KOPT-K1 (cell line): Measurements from ENCODE around the gene SNAPC2.
"Not testable (repeated sequence)": the region's sequence is repeated elsewhere in the genome, so short reads cannot be mapped to it uniquely, and the experiment has no call there.

Experiments
- H3K27ac ChIP-seq: fragments of 200-600 bp; sonication (generic); 2 replicates; pipeline ENCODE4 v1.5.1; 2016; ENCODE audit warnings: antibody characterized with exemption, mild to moderate bottlenecking, low read depth, low read length; ENCODE audit not compliant: poor library complexity, severe bottlenecking
- H3K36me3 ChIP-seq: fragments of 200-600 bp; sonication (generic); 2 replicates; pipeline ENCODE4 v1.5.1; 2017; ENCODE audit warnings: antibody characterized with exemption, mild to moderate bottlenecking, low read length, moderate library complexity; ENCODE audit not compliant: insufficient read depth
- H3K9me3 ChIP-seq: fragments of 200-600 bp; sonication (generic); 2 replicates; pipeline ENCODE4 v1.5.1; 2017; ENCODE audit warnings: antibody characterized with exemption, low read length, mild to moderate bottlenecking; ENCODE audit not compliant: insufficient read depth, poor library complexity, severe bottlenecking

Gene SNAPC2

DNA sequence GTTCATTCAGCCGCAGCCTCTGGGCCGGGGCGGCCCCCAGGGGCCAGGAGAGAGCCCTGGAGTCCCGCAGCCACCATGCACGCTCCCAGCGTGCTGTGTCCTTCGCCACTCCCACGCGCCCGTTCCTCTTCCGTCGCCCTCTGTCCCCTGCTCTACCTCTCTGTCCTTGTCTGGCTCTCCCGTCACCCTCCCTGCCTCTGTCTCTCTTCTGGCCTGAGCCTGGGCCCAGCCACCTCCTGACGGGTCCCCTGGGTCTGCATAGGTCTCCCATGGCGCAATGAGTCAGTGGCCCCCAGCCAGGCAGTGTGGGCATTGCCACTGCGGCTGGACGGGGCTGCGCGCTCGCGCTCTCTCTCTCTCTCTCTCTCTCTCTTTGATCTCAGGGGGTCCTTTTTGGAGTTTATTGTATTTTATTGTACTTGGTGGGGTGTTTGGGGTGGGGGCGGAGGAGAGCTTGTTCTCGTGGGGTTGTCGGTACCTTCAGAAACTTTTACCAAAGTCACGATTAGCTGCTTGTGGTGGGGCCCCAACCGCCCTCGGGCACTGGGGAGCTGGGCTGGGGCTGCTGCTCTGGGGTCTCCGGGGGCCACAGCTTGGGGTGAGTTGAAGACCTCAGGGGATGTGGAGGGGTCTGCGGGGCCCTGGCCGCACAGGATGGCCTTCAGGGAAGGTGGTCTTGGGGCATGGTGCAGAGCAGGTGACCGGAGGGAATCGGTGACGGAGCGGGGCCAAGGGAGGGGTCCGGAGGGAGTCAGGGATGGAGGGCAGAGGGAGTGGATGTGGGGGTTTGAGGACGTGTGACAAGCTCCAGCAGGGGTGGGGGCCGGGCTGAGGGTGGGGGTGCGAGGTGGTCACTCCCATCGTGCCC is 7.2 kb upstream of the SNAPC2 start:
- H3K9me3 ChIP-seq = no peaks in the 10 kb centered on the region
- peaks cover 34% of the 10 kb centered on the region; the same call in 1 of the 2 replicates for H3K36me3 ChIP-seq
- no peak overlapping the region for H3K27ac ChIP-seq

DNA sequence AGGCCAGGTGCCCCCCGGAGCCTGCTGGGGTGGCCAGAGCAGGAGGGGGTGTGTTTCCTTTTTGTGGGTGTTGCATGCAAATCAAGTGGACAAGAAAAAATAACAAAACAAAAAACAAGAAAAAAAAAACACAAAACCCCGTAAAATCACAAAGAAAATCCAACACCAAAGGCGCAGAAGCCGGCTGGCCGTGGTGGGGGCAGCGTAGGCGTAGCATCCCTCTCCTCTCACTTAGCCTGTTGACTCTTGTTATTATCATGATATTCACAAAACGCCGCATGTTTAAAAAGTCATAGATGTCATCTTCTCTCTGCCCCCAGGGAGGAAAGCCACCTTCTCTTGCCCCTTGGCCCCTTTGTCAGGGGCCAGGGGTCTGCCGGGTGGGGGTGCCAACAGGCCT is 6.5 kb upstream of the SNAPC2 start:
- H3K9me3 ChIP-seq = no peaks in the 10 kb centered on the region
- H3K36me3 ChIP-seq = peaks cover 34% of the 10 kb centered on the region; the same call in 1 of the 2 replicates
- H3K27ac ChIP-seq = no peak overlapping the region

DNA sequence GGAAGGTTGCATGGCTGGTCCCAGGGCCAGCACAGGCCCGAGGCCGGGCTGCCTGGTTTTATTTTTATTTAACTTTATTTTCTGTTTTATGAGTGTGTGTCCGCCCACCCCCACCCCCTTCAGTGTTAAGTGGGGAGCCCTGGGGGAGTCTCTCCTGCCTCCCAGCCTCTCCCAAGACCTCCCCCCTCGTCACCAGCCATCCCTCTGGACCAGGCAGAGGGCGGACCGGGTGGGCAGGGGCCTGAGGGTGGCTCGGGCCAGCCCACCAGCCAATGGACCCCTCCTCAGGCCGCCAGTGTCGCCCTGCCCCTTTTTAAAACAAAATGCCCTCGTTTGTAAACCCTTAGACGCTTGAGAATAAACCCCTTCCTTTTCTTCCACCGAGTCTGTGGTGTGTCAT is 6.0 kb upstream of the SNAPC2 start:
- Histone ChIP-seq H3K36me3 (peaks cover 34% of the 10 kb centered on the region; the same call in 1 of the 2 replicates), H3K9me3 (no peaks in the 10 kb centered on the region), H3K27ac (no peak overlapping the region)

DNA sequence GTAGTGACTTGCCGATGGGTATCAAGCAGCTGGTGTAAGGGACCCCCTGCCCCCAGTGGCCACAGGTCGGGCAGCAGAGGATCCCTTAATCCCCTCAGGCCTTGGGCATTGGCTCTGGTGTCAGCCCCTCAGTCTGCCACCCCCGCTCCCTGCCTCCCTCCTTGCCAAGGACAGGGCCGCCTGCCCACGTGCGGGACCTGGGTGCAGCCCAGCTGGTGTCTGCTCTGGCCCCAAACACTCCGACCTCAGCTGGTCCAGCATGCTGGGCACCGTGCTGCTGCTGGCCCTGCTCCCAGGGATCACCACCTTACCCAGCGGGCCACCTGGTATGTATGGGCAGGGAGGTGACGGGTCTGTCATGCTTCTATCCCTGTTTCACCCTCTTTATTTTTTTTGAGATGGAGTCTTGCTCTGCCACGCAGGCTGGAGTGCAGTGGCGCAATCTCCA is 5.5 kb upstream of the SNAPC2 start, which contains the start of gene TGFBR3L:
Gene TGFBR3L (plus strand): TSS at position 233 of the 448 bp plus-strand sequence.
- Histone ChIP-seq H3K36me3 (peaks cover 34% of the 10 kb centered on the region; the same call in 1 of the 2 replicates), H3K9me3 (no peaks in the 10 kb centered on the region), H3K27ac (no peak within 1 kb of the TSS)

DNA sequence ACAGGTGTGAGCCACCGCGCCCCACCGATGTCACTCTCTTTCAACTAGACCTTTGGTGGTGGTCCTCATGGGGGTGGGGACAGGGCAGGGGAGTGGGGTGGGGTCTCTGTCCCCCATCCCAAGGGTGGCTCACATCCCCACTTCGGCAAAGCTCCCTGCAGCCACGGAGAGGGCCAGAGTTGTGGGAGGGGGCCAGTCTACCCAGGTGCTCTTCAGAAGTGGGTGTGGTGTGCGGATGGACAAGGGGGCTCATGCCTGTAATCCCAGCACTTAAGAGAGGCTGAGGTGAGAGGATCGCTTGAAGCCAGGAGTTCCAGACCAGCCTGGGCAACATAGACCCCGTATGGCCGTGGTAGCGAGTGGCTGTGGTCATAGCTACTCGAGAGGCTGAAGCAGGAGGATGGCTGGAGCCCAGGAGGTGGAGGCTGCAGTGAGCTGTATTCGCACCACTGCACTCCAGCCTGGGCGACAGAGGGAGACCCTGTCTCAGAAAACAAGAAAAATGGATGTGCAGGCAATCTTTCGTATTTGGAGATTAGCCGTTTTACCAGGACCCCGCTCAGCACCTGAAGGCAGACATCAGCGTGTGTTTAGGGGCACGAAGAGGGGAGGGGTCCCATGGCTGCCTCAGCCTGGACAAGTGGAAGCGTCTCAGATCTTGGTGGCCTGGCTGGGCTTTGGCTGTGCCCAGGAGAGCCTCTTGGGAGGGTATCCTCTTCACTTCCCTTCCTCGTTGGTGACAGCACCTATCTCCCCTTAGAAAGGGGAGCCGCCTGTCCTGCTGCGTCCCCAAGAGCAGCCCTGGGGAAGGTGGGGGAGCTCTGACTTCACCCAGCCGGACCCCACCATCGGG is 4.7 kb upstream of the SNAPC2 start:
- Histone ChIP-seq H3K9me3 (no peaks in the 10 kb centered on the region), H3K36me3 (peaks cover 27% of the 10 kb centered on the region; the same call in 1 of the 2 replicates), H3K27ac (no peak overlapping the region)

DNA sequence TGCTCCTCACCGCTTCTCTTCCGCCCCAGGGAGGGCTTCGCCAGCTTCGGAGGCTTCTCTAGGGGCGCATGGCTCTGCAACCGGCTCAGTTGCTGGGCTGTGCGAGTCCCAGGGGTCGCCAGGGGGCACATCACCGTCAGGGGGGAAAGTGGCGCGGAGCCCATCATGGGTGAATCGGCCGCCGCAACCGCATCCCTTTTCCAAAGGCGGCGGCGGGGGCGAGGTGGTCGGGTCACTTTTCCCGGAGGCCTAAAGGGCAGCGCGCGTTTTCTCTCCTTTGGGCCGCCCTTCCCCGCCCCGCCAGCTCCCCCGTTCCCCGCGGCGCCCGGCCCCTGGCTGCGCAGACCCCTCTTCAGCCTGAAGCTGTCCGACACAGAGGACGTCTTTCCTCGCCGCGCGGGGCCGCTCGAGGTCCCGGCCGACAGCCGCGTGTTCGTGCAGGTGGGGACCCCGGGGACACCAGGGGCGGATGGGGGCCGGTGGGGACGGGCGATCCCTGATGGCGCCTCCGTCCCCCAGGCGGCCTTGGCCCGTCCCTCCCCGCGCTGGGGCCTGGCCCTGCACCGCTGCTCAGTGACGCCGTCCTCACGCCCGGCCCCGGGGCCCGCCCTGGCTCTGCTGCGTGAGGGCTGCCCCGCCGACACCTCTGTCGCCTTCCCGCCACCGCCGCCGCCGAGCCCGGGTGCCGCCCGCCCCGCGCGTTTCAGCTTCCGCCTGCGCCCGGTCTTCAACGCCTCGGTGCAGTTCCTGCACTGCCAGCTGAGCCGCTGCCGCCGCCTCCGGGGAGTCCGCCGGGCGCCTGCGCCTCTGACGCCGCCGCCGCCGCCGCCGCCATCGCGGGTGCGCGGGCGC is 3.8 kb upstream of the SNAPC2 start:
- no peaks in the 10 kb centered on the region for H3K9me3 ChIP-seq
- no peak overlapping the region for H3K27ac ChIP-seq
- H3K36me3 ChIP-seq = peaks cover 18% of the 10 kb centered on the region; the same call in 1 of the 2 replicates

DNA sequence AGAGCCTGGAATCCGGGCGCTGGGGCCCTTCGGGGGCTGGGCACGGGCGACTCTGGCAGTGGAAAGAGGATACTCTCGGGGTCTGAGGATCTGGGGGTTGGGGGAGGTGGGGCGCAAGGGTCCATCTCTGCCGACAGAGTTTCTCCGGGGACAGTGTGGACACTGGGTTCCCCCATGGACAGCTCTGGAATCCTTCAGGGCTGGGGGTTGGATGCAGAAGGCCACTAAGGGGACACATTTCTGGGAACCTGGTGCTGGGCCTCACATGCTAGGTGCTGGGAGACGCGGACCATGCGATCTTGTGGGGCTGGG is 3.2 kb upstream of the SNAPC2 start:
- H3K9me3 ChIP-seq = no peaks in the 10 kb centered on the region
- peaks cover 17% of the 10 kb centered on the region; the same call in 1 of the 2 replicates for H3K36me3 ChIP-seq
- no peak overlapping the region for H3K27ac ChIP-seq

DNA sequence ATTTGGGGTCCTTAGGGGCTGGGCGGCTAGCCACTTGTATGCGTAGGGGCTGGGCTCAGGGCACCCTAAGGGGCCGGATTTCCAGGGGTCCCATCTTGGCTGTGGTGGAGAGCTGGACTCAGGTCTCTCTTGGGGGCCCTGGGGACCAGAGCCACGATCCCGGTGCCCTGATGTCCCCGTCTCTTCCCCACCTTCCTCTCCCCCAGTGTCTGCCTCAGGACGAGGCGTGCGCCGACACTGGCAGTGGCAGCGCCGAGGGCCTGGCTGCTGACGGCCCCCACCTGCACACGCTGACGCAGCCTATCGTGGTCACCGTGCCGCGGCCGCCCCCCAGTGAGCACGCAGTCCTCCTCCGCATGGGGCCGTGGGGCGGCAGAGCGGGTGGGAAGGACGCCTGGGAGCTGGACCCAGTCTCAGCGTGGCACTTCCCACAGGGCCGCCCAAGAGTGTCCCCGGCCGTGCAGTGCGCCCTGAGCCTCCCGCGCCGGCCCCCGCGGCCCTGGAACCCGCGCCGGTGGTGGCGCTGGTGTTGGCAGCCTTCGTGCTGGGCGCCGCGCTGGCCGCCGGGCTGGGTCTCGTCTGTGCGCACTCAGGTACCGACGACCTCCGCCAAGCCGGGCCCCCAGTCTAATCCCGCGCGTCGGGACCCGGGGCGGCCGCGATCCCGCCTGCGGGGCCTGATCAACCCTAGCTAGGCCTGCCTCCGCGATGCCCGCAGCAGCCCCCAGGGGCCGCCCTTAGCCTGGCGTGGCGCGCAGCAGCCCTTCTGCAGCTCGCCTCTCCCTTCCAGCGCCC is 2.7 kb upstream of the SNAPC2 start:
- H3K27ac ChIP-seq = no peak overlapping the region
- H3K9me3 ChIP-seq = no peaks in the 10 kb centered on the region
- peaks cover 19% of the 10 kb centered on the region; the same call in 1 of the 2 replicates for H3K36me3 ChIP-seq

DNA sequence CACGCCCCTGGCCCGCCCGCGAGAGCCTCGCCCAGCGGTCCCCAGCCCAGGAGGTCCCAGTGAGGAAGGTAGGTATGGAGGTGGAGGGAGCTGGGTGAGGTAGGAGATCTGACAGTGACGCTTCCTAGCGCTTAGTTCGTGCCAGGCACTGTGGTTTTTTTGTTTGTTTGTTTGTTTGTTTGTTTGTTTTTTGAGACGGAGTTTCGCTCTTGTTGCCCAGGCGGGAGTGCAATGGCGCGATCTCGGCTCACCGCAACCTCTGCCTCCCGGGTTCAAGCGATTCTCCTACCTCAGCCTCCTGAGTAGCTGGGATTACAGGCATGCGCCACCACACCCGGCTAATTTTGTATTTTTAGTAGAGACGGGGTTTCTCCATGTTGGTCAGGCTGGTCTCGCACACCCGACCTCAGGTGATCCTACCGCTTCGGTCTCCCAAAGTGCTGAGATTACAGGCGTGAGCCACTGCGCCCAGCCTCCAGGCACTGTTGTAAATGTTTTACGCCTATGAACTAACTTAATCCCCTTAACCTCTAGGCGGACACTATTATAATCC is 2.0 kb upstream of the SNAPC2 start:
- not testable (repeated sequence) for H3K27ac ChIP-seq, H3K9me3 ChIP-seq
- peaks cover 19% of the 10 kb centered on the region; the same call in 1 of the 2 replicates for H3K36me3 ChIP-seq

DNA sequence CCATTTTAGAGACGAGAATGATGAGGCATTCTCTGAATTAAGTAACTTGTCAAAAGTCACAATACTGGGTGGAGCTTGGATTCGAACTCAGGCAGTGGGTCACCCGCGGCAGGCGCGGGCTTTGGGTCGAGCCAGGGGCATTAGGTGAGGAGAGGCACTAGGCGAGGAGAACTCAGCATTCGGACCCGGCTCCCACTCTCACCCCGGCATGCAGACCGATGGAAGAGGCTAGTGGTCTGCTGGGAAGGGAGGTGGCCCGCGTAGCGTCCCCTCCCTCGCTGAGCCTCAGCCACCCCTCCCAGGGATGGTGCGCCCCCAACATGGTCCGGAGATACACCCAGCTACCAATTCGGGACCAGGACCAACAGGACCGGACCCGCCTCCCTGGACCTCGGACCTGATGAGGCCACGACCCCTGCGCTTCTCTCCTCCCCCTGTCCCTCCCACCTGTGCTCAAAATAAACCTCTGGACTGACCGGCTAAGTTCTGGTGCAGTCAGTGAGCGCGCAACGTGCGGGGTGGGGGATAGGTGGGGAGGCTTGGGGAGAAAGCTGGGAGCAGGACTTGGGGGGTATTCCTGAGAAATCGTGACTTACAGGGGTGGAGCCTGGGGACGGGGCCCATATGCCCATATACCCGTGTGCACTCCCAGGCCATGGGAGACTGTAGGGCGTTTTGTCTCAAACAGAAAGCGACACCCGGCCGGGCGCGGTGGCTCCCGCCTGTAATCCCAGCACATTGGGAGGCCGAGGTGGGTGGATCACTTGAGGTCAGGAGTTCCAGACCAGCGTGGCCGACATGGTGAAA is 1.3 kb upstream of the SNAPC2 start:
- no peak overlapping the region for H3K27ac ChIP-seq
- H3K36me3 ChIP-seq = peaks cover 18% of the 10 kb centered on the region; the same call in 1 of the 2 replicates
- H3K9me3 ChIP-seq = no peaks in the 10 kb centered on the region

DNA sequence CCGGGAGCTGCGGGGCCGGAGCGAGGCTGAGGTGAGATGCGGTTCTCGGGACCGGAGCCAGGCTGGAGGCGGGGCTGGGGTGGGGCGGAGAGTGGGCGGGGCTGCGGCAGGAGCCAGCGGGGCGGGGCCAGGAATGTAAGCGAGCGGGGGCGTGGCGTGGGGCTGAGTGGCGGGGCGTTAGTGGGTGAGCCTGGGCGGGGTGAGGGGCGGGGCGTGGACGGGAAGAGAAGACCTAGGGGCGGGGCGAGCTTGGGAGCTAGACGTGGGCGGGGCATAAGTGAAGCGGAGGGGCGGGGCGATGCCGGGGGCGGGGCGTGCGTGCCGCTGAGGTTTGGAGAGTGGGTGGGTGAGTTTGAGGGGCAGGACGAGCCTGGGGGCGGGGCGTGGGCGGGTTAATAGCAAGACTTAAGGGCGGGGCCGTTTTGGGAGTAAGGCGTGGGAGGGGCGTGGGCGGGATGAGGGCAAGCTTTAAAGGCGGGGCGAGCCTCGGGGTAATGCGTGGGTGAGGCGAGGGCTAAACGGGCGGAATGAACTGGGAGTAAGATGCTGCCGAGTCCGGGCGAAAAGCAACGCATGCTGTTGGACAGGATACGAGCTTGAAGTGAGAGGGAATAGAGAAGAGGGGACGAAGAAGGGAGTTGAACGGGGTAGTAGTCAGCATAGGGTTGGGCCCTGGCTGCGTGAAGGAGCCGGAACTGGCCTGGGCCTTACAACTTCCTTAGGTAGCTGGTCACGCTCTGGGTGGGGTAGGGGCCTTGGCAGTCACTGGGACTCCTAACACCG is 572 bp downstream of the SNAPC2 start:
- H3K36me3 ChIP-seq = peaks cover 18% of the 10 kb centered on the region; the same call in 1 of the 2 replicates
- H3K9me3 ChIP-seq = no peaks in the 10 kb centered on the region
- H3K27ac ChIP-seq = peak overlapping the region; percentile 70

DNA sequence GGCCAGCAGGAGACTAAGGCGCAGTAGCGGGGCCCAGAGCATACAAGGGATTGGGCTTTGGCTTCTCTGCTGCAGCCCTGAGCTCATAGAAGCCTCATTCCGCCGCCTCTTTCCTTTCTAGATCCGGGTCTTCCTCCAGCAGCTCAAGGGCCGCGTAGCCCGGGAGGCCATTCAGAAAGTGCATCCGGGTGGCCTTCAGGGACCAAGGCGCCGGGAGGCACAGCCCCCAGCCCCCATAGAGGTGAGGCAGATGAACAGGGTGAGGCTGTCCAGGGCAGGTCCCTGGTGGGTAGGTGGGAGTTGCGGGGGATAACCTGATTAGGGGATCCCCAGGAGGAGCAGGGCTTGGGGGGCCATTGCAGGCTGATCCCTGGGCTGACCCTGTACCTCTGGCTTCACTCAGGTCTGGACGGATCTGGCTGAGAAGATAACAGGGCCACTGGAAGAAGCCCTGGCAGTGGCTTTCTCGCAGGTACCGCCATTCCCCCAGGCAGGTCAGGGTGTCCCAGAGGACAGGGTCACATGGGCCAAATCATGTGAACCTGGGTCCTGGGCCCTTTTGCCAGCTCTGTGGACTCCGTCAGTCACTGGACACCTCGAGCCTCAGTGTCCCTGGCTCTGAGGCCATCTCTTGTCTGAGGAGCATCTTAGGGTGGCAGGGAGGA is 1.3 kb downstream of the SNAPC2 start:
- peak overlapping the region; percentile 53 for H3K27ac ChIP-seq
- H3K36me3 ChIP-seq = peaks cover 18% of the 10 kb centered on the region; the same call in 1 of the 2 replicates
- H3K9me3 ChIP-seq = no peaks in the 10 kb centered on the region
